Gastrocnemius medialis (tissue), 4 donors: Measurements from ENCODE around the gene SOX11.

Source experiments
- CTCF ChIP-seq, 5 experiments: fragments of 450-650 bp in 3 of 5; fragments of 200-600 bp in 2 of 5; sonication (generic) in 2 of 5; IDR thresholded peaks in 4 of 5; conservative IDR thresholded peaks in 1 of 5; 1 replicate in 4 of 5; 2 replicates in 1 of 5; pipeline ENCODE4 v1.5.1; 2016 to 2019; ENCODE audit warnings: antibody characterized with exemption in 5 of 5, mild to moderate bottlenecking in 3 of 5, moderate library complexity in 3 of 5
- POLR2A ChIP-seq, 2 donors: fragments of 450-650 bp; IDR thresholded peaks; one replicate each; pipeline ENCODE4 v1.6.1; 2017; ENCODE audit warnings: antibody characterized with exemption in 2 of 2, mild to moderate bottlenecking in 2 of 2, moderate library complexity in 2 of 2

- no peak for TF ChIP-seq CTCF (IDR thresholded peaks at IDR 0.05 in 4 of 5, conservative IDR thresholded peaks at IDR 0.05 in 1 of 5)
- no peak for TF ChIP-seq POLR2A (IDR thresholded peaks at IDR 0.05)
Observed at GRCh38 chr2:5736886-5737285, 44.7 kb downstream of the SOX11 start.
